CD4-positive, alpha-beta T cell treated with Interleukin-6 for 4 hours (primary cell): ENCODE results near the gene TTC38.

Experiments
- DNase-seq: peaks from one replicate; pipeline ENCODE4 v3.0.0-alpha.2; 2020; ENCODE audit warnings: mixed read lengths

Gene TTC38

DNA sequence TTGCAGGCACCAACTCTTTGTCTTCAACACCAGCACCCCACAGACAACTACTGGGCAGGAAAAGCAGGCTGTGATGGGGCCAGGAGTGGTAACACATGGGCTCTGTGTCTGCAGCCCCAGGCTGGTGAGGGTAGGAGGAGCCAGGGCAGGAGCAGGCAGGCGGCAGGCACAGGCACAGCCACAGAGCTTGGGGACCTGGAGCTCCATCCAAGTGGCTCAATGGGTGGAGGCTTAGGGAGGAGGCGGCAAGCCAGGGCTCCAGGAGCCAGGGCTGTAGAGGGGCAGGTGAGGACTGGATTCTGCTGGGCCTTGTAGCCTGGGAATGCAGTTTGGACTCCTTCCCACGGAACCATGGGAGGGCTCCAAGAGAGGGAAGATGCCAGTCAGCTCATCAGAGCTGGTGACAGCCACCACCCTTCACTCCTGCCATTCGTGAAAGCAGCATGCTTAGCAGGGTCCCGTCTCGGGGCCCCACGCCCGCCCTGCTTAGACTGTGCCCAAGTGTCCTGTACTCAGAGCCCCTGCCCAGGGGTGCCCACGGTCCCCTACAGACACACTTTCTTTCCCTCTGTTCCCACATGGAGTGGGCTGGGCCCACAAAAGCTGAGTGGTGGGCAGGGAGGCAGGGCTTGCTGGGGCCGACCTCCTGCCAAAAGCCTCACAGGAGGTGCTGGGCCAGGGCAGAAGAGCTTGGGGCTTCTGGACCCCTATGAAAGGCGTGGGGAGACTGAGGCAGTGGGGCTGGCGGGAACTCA is 12.4 kb downstream of the TTC38 start:
- DNase-seq, result no peak

GRCh38 chr22:46280999-46281623 is 13.3 kb downstream of the TTC38 start:
- DNase-seq, result no peak

- no peak for DNase-seq
These were observed 14.3 kb downstream of the TTC38 start for GRCh38 chr22:46281866-46282678.

DNA sequence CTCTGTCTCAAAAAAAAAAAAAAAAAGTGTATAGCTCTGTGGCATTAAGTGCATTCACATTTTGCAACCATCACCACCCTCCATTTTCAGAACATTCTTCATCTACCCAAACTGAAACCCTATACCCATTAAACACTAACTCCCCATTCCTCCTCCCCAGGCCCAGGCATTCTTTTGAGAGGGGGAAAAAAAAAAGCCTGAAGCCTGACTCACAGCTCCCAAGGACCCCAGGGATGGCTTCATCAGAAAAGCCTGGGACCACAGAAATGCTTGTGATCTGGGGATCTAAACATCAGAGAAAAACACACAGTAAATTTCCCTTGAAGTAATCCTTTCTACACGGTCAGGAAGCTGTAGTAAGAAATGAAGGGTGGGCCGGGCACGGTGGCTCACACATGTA is 18.2 kb downstream of the TTC38 start:
- DNase-seq, result no peak

GRCh38 chr22:46286941-46287872 is 19.4 kb downstream of the TTC38 start:
- DNase-seq, result no peak

GRCh38 chr22:46287873-46288751 is 20.3 kb downstream of the TTC38 start:
- DNase-seq, result peak; percentile 6

DNA sequence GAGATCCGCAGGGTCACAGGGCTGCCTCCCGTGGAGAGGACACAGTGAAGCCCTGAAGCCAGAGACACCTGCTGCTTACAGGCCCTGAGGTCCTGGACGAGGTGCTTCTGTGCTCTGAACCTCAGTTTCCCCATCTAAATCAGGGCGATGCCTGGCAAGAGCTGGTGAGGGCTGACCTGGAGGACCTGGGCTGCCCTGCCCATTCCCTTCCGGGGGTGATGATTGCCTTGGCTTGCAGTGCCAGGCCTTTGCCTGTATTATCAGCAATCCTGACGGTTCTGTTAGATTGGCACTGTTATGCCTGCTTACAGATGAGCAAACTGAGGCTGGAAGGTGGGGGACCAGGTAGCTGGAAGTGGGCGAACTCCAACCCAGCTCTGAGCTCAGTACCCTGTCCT is 21.0 kb downstream of the TTC38 start:
- DNase-seq, result no peak

- DNase-seq, result no peak
These were observed 21.6 kb downstream of the TTC38 start for GRCh38 chr22:46289244-46289891.

- no peak for DNase-seq
These were observed 22.5 kb downstream of the TTC38 start for GRCh38 chr22:46290121-46290842.

DNA sequence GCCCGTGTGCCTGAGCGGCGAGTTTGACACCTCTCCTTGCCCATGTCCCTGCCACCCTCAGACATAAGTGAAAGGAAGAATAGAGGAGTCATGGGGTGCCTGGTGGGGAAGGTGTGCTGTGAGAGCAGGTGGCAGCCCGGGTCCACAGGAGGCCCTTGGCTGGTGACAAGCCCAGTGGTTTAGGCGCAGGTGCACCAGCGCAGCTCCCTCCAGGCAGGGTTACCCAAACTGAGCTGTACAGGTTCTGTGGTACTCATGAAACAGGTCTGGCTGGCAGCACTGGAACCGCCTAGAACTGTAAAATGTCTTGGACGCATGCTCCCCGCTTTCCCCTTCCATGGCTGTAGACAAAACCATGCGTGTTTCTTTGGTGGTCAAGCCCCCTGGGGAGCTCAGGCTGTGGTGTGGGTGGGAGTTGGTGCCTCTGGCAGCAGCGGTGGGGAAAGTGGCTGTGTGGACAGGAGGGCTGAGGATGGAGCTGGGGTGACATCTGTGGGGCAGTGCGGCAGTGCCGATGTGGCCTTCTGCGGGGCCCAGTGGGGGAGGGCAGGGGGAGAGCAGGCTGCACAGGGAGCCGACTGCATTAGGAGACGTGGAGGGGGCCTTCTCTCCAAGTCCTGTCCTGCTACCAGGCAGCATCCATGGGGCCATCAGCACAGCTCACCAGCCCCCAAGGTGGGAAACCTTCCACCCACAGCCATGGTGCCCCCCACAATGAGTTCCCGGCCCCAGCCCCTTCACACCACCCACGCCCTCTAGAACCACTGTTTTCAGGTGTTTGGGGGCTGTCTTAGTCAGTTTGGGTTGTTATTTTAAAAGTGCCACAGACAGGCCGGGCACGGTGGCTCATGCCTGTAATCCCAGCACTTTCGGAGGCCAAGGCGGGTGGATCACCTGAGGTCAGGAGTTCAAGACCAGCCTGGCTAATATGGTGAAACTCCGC is 23.3 kb downstream of the TTC38 start:
- DNase-seq, result no peak

DNA sequence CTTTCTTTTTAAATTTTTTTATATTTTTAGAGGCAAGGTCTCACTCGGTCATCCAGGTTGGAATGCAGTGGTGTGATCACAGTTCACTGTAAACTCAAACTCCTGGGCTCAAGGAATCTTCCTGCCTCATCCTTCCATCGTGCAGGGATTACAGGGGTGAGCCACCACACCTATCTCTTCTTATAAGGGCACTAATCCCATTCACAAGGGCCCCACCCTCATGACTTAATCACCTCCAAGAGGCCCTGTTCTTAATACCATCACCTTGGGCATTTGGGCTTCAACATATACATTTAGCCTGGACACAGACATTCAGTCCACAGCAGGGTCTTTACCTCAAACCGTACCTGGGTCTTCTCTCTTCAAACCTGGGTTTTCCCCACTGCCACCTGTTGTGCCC is 24.4 kb downstream of the TTC38 start:
- DNase-seq, result no peak

- no peak for DNase-seq
These were observed 24.9 kb downstream of the TTC38 start for GRCh38 chr22:46292732-46293131.

DNA sequence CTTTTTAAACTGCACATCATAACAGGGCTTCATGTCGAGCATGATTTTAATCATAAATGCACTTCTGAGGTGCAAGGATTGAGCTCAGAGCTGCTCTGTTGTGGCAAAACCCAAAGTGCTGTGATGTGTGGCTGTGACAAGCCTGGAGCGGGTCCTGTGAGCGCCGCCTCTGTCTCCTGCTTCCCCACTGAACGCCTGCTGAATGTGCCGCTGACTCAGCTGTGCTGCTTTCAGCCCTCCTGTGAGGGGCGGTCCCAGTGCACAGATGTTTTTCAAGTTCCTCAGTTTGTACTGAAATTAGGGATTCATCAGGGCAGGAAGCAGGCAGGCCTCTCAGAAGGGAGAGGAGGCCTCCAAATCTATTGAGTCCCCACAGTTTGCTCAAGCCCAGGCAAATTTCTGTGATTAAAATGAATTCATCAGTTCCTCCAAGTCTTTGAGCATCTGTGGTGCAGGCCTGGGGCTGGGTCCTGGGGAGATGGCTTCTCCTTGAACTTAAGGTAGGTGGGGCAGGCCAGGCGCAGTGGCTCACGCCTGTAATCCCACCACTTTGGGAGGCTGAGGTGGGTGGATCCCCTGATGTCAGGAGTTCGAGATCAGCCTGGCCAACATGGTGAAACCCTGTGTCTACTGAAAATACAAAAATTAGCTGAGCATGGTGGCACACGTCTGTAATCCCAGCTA is 25.9 kb downstream of the TTC38 start:
- peak; percentile 17 for DNase-seq

- no peak for DNase-seq
These were observed 27.0 kb downstream of the TTC38 start for GRCh38 chr22:46294784-46295183.

DNA sequence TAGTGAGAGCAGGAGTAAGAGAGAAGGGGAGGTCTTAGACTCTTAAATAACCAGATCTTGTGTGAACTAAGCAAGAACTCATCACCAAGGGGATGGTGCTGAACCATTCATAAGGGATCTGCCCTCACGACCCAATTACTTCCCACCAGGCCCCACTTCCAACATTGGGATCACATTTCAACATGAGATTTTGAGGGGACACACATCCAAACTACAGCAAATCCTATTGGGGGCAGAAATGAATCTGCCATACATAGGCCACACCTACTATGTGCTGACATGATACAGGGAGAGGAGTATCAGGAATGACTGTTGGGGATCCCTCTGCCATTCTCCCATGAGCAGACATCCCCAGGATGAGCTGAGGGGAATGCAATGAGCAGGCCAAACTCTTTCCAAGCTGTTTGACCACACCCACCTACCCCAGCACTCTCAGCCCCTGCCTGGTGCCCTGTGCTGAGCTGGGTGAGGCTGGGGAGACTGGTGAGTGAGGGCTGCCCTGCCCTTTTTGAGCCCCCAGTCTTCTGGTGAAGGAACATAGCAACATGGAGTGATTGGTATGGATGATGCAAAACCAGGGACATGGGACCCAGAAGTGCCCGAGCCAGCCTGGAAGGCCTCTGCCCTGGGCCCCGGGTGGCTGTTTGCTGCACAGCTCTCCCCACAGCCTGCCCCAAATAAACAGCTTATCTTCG is 27.6 kb downstream of the TTC38 start:
- DNase-seq, result no peak

DNA sequence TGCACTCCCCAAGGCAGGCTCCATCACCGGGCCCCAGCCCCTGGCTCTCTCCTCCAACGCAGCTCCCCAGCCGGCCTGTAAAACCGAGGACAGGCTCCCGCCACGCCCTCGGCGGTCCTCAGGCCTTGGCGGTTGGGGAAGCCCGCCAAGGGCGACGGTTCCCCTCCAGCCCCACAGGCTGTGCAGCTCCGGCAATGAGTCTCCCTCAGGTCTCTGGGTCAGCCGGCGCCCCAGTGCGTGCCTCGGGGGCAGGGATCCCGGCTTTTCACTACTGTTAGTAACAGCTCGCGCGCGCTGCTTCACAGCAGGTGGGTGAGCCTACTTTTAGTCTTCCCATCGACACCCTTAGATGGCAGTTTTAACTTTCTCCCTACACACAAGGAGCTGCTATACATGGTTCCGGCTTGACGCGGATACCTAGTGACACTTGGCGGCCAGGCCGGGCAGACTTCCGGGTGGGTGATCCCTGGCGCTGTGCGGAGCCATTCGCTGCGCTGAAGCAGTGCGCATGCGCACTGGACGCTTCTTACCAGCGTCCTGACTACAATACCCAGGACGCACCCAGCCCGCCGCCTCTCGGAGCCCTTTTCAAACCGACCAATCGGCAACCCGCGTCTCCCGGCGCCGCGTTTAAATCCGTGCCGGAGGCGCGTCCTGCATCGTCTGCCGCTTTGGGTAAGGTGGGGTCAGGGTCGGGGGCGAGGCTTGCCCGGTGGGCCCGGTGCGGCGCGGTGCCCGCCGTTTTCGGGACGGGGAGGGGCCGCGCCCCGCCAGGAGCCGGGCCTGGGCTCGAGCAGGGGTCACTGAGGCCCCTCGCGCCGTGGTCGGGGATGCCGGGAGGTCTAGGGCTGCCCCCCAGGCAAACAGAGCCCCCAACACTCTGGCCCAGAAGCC is 28.7 kb downstream of the TTC38 start, which contains the start of gene GTSE1:
Gene GTSE1, plus strand, starts transcription at position 614 of the 894 bp plus-strand sequence. CDS start 531 bp downstream, outside the sequence.
- DNase-seq, result peak; percentile 98
